ENCODE data around the gene YWHAE. TPM values are rescaled to one million over a fixed set of nuclear protein-coding genes. Genes with fewer than 3 reads are reported as not detected.

Gene YWHAE
- total and polyA plus RNA-seq, 9 of the 15 experiments (the other 6 are each of a cell fraction or from before 2014, with no cell fraction given), result 184 to 727 (median 448) TPM

DNA sequence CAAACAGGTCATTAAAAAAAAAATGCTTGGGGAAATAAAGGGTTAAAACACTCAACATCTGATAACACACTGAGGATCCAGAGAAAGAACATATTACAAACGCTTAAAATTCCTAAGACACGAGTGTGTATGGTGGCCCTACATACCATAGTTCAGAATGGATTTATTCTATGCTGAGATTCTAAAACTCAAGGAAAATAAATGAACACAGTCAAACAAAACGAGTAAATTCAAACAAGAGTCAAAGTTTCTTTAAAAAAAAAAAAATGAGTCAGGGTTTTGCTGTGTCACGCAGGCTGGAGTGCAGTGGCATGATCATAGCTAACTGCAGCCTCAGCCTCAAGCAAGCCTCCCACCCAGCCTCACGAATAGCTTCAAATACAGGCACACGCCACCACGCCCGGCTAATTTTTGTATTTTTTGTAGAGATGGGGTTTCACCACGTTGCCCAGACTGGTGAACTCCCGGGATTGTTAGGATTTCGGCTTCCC is 38.6 kb upstream of the YWHAE start (continued):
- TF ChIP-seq RFX7 (CRISPR knock-in tag; IDR thresholded peaks at IDR 0.05) (no peak), BCL6 (CRISPR knock-in tag; IDR thresholded peaks at IDR 0.05) (no peak), SNRNP70 (optimal IDR thresholded peaks at IDR 0.05; ENCODE audit: low read depth, low read length) (no peak), ETV6 (IDR thresholded peaks at IDR 0.05; ENCODE audit: borderline replicate concordance in 1 of 2, low read depth in 2 of 2, low read length in 1 of 2) (no peak), ETV6 (CRISPR knock-in tag; IDR thresholded peaks at IDR 0.05; ENCODE audit: borderline replicate concordance) (no peak), FOXJ2 (tag; IDR thresholded peaks at IDR 0.05) (no peak), POLR2AphosphoS5 (IDR thresholded peaks at IDR 0.05; ENCODE audit: control insufficient read depth, insufficient read depth, low read depth, low read length) (no peak), CBX1 (IDR thresholded peaks at IDR 0.05; ENCODE audit: low read depth) (peak; percentile 30; the same call in 1 of the 2 replicates), GATAD2B (IDR thresholded peaks at IDR 0.05; ENCODE audit: borderline replicate concordance) (peak; percentile 73; the same call in 1 of the 2 replicates), RAD51 (IDR thresholded peaks at IDR 0.05; ENCODE audit: borderline replicate concordance, low read depth) (no peak), PHTF2 (CRISPR knock-in tag; IDR thresholded peaks at IDR 0.05) (no peak), HDGF (IDR thresholded peaks at IDR 0.05) (no peak), MTA1 (IDR thresholded peaks at IDR 0.05; ENCODE audit: borderline replicate concordance) (0 out of 2 replicates have a peak, but pooled peaks have one; percentile 17), CTBP1 (IDR thresholded peaks at IDR 0.05; ENCODE audit: borderline replicate concordance) (no peak), NFRKB (IDR thresholded peaks at IDR 0.05; ENCODE audit: low read depth) (no peak), RB1 (IDR thresholded peaks at IDR 0.05; ENCODE audit: low read depth) (no peak)
- TF ChIP-seq, protein P1, sequence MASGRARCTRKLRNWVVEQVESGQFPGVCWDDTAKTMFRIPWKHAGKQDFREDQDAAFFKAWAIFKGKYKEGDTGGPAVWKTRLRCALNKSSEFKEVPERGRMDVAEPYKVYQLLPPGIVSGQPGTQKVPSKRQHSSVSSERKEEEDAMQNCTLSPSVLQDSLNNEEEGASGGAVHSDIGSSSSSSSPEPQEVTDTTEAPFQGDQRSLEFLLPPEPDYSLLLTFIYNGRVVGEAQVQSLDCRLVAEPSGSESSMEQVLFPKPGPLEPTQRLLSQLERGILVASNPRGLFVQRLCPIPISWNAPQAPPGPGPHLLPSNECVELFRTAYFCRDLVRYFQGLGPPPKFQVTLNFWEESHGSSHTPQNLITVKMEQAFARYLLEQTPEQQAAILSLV (tag; IDR thresholded peaks at IDR 0.05), result no peak
- TF ChIP-seq, protein P2, sequence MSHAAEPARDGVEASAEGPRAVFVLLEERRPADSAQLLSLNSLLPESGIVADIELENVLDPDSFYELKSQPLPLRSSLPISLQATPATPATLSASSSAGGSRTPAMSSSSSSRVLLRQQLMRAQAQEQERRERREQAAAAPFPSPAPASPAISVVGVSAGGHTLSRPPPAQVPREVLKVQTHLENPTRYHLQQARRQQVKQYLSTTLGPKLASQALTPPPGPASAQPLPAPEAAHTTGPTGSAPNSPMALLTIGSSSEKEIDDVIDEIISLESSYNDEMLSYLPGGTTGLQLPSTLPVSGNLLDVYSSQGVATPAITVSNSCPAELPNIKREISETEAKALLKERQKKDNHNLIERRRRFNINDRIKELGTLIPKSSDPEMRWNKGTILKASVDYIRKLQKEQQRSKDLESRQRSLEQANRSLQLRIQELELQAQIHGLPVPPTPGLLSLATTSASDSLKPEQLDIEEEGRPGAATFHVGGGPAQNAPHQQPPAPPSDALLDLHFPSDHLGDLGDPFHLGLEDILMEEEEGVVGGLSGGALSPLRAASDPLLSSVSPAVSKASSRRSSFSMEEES (CRISPR knock-in tag; IDR thresholded peaks at IDR 0.05), result no peak
- TF ChIP-seq, protein P3, sequence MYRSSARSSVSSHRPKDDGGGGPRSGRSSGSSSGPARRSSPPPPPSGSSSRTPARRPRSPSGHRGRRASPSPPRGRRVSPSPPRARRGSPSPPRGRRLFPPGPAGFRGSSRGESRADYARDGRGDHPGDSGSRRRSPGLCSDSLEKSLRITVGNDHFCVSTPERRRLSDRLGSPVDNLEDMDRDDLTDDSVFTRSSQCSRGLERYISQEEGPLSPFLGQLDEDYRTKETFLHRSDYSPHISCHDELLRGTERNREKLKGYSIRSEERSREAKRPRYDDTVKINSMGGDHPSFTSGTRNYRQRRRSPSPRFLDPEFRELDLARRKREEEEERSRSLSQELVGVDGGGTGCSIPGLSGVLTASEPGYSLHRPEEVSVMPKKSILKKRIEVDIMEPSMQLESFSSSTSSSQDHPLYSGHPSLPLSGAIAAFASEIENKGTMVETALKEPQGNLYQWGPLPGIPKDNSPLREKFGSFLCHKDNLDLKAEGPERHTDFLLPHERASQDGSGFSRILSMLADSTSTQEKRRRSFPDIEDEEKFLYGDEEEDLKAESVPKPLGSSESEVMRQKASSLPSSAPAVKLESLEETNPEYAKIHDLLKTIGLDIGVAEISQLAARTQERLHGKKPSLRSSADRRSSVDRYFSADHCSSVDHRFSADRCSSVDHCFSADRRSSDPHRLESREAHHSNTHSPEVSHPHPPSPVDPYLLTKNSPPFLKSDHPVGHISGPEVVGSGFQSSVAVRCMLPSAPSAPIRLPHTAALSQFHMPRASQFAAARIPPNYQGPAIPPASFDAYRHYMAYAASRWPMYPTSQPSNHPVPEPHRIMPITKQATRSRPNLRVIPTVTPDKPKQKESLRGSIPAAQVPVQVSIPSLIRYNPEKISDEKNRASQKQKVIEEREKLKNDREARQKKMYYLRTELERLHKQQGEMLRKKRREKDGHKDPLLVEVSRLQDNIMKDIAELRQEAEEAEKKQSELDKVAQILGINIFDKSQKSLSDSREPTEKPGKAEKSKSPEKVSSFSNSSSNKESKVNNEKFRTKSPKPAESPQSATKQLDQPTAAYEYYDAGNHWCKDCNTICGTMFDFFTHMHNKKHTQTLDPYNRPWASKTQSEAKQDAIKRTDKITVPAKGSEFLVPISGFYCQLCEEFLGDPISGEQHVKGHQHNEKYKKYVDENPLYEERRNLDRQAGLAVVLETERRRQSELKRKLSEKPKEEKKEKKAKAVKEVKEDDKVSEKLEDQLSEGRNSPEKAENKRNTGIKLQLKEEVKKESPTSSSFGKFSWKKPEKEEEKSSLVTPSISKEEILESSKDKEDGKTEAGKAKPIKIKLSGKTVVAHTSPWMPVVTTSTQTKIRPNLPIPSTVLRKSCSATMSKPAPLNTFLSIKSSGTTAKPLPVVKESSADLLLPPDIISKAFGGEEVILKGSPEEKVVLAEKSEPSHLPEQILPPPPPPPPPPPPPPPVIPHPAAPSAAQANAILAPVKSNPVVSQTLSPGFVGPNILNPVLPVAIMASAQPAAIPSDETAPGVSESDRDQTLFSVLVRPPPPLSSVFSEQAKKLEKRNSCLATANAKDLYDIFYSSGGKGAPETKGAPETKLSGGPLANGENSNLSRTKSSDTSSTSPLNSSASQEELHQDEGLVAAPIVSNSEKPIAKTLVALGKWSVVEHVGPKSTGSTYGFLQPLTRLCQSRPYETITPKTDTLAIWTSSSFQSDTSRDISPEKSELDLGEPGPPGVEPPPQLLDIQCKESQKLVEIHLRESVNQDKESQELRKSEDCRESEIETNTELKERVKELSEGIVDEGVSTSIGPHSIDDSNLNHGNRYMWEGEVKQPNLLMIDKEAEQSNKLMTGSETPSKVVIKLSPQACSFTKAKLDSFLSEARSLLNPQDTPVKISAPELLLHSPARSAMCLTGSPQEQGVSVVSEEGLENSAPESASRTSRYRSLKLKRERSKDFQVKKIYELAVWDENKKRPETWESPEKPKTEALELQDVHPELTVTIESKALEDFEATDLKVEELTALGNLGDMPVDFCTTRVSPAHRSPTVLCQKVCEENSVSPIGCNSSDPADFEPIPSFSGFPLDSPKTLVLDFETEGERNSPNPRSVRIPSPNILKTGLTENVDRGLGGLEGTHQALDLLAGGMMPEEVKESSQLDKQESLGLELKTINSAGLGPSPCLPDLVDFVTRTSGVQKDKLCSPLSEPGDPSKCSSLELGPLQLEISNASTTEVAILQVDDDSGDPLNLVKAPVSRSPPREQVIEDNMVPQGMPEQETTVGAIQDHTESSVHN (IDR thresholded peaks at IDR 0.05; ENCODE audit: borderline replicate concordance in 1 of 2, low read depth in 1 of 2), result no peak

Data from K562 (cell line).